DND-41 (cell line): ENCODE results near the gene F8.
A peak's percentile ranks its signal among the peaks of the same experiment; 100 is the strongest.

Source experiments
- ATAC-seq: fragments of 200-7000 bp; cut with Tn5 transposase; 3 replicates; pipeline ENCODE4 v1.9.1; 2021; ENCODE audit warnings: low read depth; ENCODE audit not compliant: insufficient read depth
- DNase-seq: peaks from one replicate; pipeline ENCODE4 v3.0.0-alpha.2; 2020
- H2AFZ ChIP-seq: 2 replicates; pipeline ENCODE4 v1.6.0; 2012; ENCODE audit warnings: low read depth, low read length
- H3K27ac ChIP-seq: 2 replicates; pipeline ENCODE4 v1.5.1; 2012; ENCODE audit warnings: low read length, inconsistent platforms
- H3K27me3 ChIP-seq: fragments of 200-600 bp; sonication (generic); 2 replicates; pipeline ENCODE4 v1.6.0; 2012; ENCODE audit warnings: low read length, mild to moderate bottlenecking, inconsistent platforms; ENCODE audit not compliant: insufficient read depth, poor library complexity
- H3K36me3 ChIP-seq: 2 replicates; pipeline ENCODE4 v1.5.1; 2012; ENCODE audit warnings: low read length, inconsistent platforms; ENCODE audit not compliant: insufficient read depth
- H3K4me1 ChIP-seq: 2 replicates; pipeline ENCODE4 v1.5.1; 2012; ENCODE audit warnings: mild to moderate bottlenecking, low read length; ENCODE audit not compliant: insufficient read depth
- H3K4me2 ChIP-seq: 2 replicates; pipeline ENCODE4 v1.6.0; 2012; ENCODE audit warnings: mild to moderate bottlenecking, moderate library complexity, low read length, inconsistent platforms; ENCODE audit not compliant: insufficient read depth
- H3K4me3 ChIP-seq, 2 experiments: fragments of 200-600 bp in 1 of 2; shearing (Covaris generic) in 1 of 2; 2 replicates each; pipeline ENCODE4 v1.5.1; 2012 to 2016; ENCODE audit warnings: inconsistent platforms in 2 of 2, low read length in 2 of 2, mild to moderate bottlenecking in 2 of 2, low read depth in 1 of 2, moderate library complexity in 1 of 2
- H3K79me2 ChIP-seq: 2 replicates; pipeline ENCODE4 v1.6.0; 2012; ENCODE audit warnings: low read length, inconsistent platforms; ENCODE audit not compliant: insufficient read depth
- H3K9ac ChIP-seq: 2 replicates; pipeline ENCODE4 v1.6.0; 2012; ENCODE audit warnings: low read depth, mild to moderate bottlenecking, inconsistent platforms, low read length, moderate library complexity
- H3K9me3 ChIP-seq: 2 replicates; pipeline ENCODE4 v1.5.1; 2012; ENCODE audit warnings: low read length, moderate library complexity, mild to moderate bottlenecking, inconsistent platforms; ENCODE audit not compliant: insufficient read depth, severe bottlenecking
- H4K20me1 ChIP-seq: 2 replicates; pipeline ENCODE4 v1.6.0; 2012; ENCODE audit warnings: low read length; ENCODE audit not compliant: insufficient read depth
- CTCF ChIP-seq: IDR thresholded peaks from 2 replicates; pipeline ENCODE4 v1.5.1; 2012; ENCODE audit warnings: borderline replicate concordance, low read length, moderate library complexity, mild to moderate bottlenecking; ENCODE audit not compliant: poor library complexity, severe bottlenecking; ENCODE audit errors: extremely low read depth
- EZH2 ChIP-seq: IDR thresholded peaks from 3 replicates; pipeline ENCODE4 v1.6.1; 2012; ENCODE audit warnings: borderline replicate concordance, low read depth, mild to moderate bottlenecking, moderate library complexity, low read length, inconsistent platforms; ENCODE audit not compliant: severe bottlenecking

F8 gene

GRCh38 chrX:154840856-154841255 lies 181.7 kb downstream of the F8 start:
- H3K27me3 ChIP-seq: no peaks in the 10 kb centered on the region
- peak; percentile 67 for TF ChIP-seq CTCF
- TF ChIP-seq EZH2: no peak
- DNase-seq (peak; percentile 16), ATAC-seq (peak; percentile 79)
- no peak overlapping the region for H3K4me2 ChIP-seq
- no peaks in the 10 kb centered on the region for H3K4me1 ChIP-seq
- no peak overlapping the region for H3K9ac ChIP-seq
- H4K20me1 ChIP-seq: no peaks in the 10 kb centered on the region
- no peak overlapping the region for H2AFZ ChIP-seq
- H3K79me2 ChIP-seq: no peaks in the 10 kb centered on the region
- no peak overlapping the region for H3K4me3 ChIP-seq
- H3K36me3 ChIP-seq: no peaks in the 10 kb centered on the region
- no peak overlapping the region for H3K27ac ChIP-seq
- H3K9me3 ChIP-seq: no peaks in the 10 kb centered on the region

GRCh38 chrX:154836163-154836562 lies 186.4 kb downstream of the F8 start:
- H3K4me1 ChIP-seq: no peaks in the 10 kb centered on the region
- DNase-seq (no peak), ATAC-seq (no peak)
- H3K79me2 ChIP-seq: no peaks in the 10 kb centered on the region
- TF ChIP-seq CTCF (no peak), EZH2 (no peak)
- no peak overlapping the region for H3K9ac ChIP-seq
- H3K36me3 ChIP-seq: no peaks in the 10 kb centered on the region
- H3K9me3 ChIP-seq: no peaks in the 10 kb centered on the region
- no peaks in the 10 kb centered on the region for H3K27me3 ChIP-seq
- no peak overlapping the region for H3K4me2 ChIP-seq
- H4K20me1 ChIP-seq: no peaks in the 10 kb centered on the region
- no peak overlapping the region for H2AFZ ChIP-seq
- H3K27ac ChIP-seq: no peak overlapping the region
- H3K4me3 ChIP-seq: no peak overlapping the region

- no peak within 1 kb of the TSS for H3K4me2 ChIP-seq
- no peak within 1 kb of the TSS for H3K9ac ChIP-seq
- H3K36me3 ChIP-seq: no peaks in the 10 kb centered on the region
- H4K20me1 ChIP-seq: no peaks in the 10 kb centered on the region
- no peak for ATAC-seq
- H3K9me3 ChIP-seq: no peaks in the 10 kb centered on the region
- no peak for DNase-seq
- no peaks in the 10 kb centered on the region for H3K27me3 ChIP-seq
- no peak for TF ChIP-seq CTCF
- TF ChIP-seq EZH2: no peak
- H2AFZ ChIP-seq: no peak within 1 kb of the TSS
- 0 out of 2 replicates have a peak, but pooled peaks cover 2% of the 10 kb centered on the region for H3K4me1 ChIP-seq
- no peaks in the 10 kb centered on the region for H3K79me2 ChIP-seq
- no peak within 1 kb of the TSS for H3K27ac ChIP-seq
- no peak within 1 kb of the TSS for H3K4me3 ChIP-seq
Measured at GRCh38 chrX:154834562-154834961, 188.0 kb downstream of the F8 start, which contains the start of gene SMIM9. TSS of gene SMIM9 (minus strand) at chrX:154834662. CDS start at chrX:154830856, 3,806 bp downstream.

- H3K4me3 ChIP-seq: no peak overlapping the region
- no peak overlapping the region for H2AFZ ChIP-seq
- no peaks in the 10 kb centered on the region for H3K79me2 ChIP-seq
- 0 out of 2 replicates have a peak, but pooled peaks cover 2% of the 10 kb centered on the region for H3K4me1 ChIP-seq
- H3K9me3 ChIP-seq: no peaks in the 10 kb centered on the region
- no peaks in the 10 kb centered on the region for H4K20me1 ChIP-seq
- no peak overlapping the region for H3K9ac ChIP-seq
- no peak overlapping the region for H3K4me2 ChIP-seq
- ATAC-seq (no peak), DNase-seq (no peak)
- no peaks in the 10 kb centered on the region for H3K27me3 ChIP-seq
- H3K36me3 ChIP-seq: no peaks in the 10 kb centered on the region
- no peak overlapping the region for H3K27ac ChIP-seq
- TF ChIP-seq CTCF: no peak
Measured at GRCh38 chrX:154833746-154834274, 188.7 kb downstream of the F8 start.
